OCI-LY3 (cell line): ENCODE measurements around the gene SNTG2.
A peak's percentile ranks its signal among the peaks of the same experiment; 100 is the strongest.
"Not testable (repeated sequence)": the region's sequence is repeated elsewhere in the genome, so short reads cannot be mapped to it uniquely, and the experiment has no call there.

ENCODE experiments used
- H2AFZ ChIP-seq: fragments of 200-600, 300-600 bp; shearing (Covaris generic); 2 replicates; pipeline ENCODE4 v1.6.0; 2014; ENCODE audit warnings: antibody characterized with exemption, low read depth, low read length
- H3K27ac ChIP-seq: fragments of 200-600, 300-600 bp; sonication (generic); 2 replicates; pipeline ENCODE4 v1.5.1; 2014; ENCODE audit warnings: mild to moderate bottlenecking, low read length, moderate library complexity, mixed read lengths
- H3K27me3 ChIP-seq: fragments of 200-600, 300-600 bp; sonication (generic); 2 replicates; pipeline ENCODE4 v1.6.1; 2014; ENCODE audit warnings: low read depth, low read length, mixed read lengths
- H3K36me3 ChIP-seq: fragments of 200-600, 300-600 bp; sonication (generic); replicated peaks from 2 replicates; pipeline ENCODE3; 2014; ENCODE audit warnings: low read depth, low read length, mixed read lengths
- H3K4me1 ChIP-seq: fragments of 300-600, 200-600 bp; sonication (generic); 2 replicates; pipeline ENCODE4 v1.6.1; 2014; ENCODE audit warnings: low read length, mixed read lengths
- H3K4me2 ChIP-seq: fragments of 200-600, 300-600 bp; sonication (generic); 2 replicates; pipeline ENCODE4 v1.6.1; 2014; ENCODE audit warnings: low read length, mixed read lengths
- H3K4me3 ChIP-seq: fragments of 300-600, 200-600 bp; sonication (generic); 2 replicates; pipeline ENCODE4 v1.5.1; 2014; ENCODE audit warnings: antibody characterized with exemption, mild to moderate bottlenecking, low read length, moderate library complexity
- H3K79me2 ChIP-seq: fragments of 300-600, 200-600 bp; shearing (Covaris generic); 2 replicates; pipeline ENCODE4 v1.6.1; 2014; ENCODE audit warnings: mild to moderate bottlenecking, low read length, mixed read lengths
- H3K9ac ChIP-seq: fragments of 300-600, 200-600 bp; shearing (Covaris generic); 2 replicates; pipeline ENCODE4 v1.6.0; 2014; ENCODE audit warnings: mild to moderate bottlenecking, low read length, moderate library complexity
- H3K9me3 ChIP-seq: fragments of 200-600, 300-600 bp; shearing (Covaris generic); 2 replicates; pipeline ENCODE4 v1.6.1; 2014; ENCODE audit warnings: low read length, mixed read lengths; ENCODE audit not compliant: insufficient read depth
- H4K20me1 ChIP-seq: fragments of 200-600, 300-600 bp; sonication (generic); 2 replicates; pipeline ENCODE4 v1.6.1; 2016; ENCODE audit warnings: low read length, mixed read lengths; ENCODE audit not compliant: insufficient read depth
- CTCF ChIP-seq: fragments of 200-600, 300-600 bp; sonication (generic); IDR thresholded peaks from 2 replicates; pipeline ENCODE4 v1.5.1; 2014; ENCODE audit warnings: antibody characterized with exemption, low read length, low read depth
- EZH2phosphoT487 ChIP-seq: fragments of 200-600 bp; shearing (Covaris generic); IDR thresholded peaks from 2 replicates; pipeline ENCODE4 v1.6.1; 2018; ENCODE audit warnings: antibody characterized with exemption, mixed run types, low read depth

SNTG2 gene

DNA sequence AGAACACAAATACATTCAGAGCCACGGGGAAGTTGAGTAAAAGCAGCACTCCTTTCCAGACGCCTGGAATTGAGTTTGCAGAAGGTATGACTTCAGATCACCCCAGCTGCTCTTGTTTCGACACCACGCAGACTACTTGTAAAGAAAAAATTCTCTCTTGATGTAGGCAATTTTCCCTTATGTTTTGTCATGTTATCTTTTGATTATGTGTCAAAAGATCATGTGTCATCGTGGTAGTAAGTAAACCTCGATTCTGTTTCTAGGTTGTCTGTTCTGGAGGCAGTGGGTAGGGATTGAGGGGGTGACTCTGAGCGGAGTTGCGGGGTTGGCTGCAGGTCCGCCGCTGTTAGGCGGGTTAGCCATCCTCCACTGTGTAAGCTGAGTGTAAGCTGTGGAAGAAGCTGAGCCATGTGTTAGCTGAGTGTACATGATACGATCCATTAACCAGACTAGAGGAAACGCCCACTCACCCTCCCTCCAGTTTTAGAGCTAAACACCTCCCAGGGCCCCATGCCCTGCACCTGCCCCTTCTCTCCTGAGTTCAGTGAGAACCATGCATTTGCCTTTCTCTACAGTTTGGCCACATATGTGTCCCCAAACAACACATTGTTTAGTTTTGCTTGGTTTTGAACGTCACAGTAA lies 181.8 kb downstream of the SNTG2 start:
- Histone ChIP-seq H3K27me3 (no peaks in the 10 kb centered on the region), H3K36me3 (no peaks in the 10 kb centered on the region), H4K20me1 (no peaks in the 10 kb centered on the region), H3K9me3 (no peaks in the 10 kb centered on the region), H3K27ac (no peak overlapping the region), H3K4me3 (no peak overlapping the region), H3K4me2 (no peak overlapping the region), H3K9ac (no peak overlapping the region), H3K79me2 (no peaks in the 10 kb centered on the region), H3K4me1 (no peaks in the 10 kb centered on the region), H2AFZ (no peak overlapping the region)
- TF ChIP-seq CTCF (no peak), EZH2phosphoT487 (no peak)

GRCh38 chr2:1133896-1134295 lies 183.2 kb downstream of the SNTG2 start:
- H3K4me1 ChIP-seq, H4K20me1 ChIP-seq, H3K9me3 ChIP-seq, H3K9ac ChIP-seq, H3K27ac ChIP-seq, H3K4me3 ChIP-seq, H2AFZ ChIP-seq, H3K27me3 ChIP-seq, H3K36me3 ChIP-seq, H3K79me2 ChIP-seq, H3K4me2 ChIP-seq: not testable (repeated sequence)

DNA sequence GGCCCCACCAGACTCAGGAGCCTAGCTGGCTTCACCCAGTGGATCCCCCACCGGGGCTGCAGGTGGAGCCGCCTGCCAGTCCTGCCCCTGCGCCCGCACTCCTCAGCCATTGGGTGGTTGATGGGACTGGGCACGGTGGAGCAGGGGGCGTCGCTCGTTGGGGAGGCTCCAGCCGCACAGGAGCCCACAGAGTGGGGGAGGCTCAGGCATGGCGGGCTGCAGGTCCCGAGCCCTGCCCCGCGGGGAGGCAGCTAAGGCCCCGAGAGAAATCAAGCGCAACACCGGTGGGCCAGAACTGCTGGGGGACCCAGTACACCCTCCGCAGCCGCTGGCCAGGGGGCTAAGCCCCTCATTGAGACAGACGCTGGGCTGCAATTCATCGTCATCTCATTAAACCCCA lies 184.0 kb downstream of the SNTG2 start:
- no peaks in the 10 kb centered on the region for H4K20me1 ChIP-seq
- H3K79me2 ChIP-seq = no peaks in the 10 kb centered on the region
- H3K9me3 ChIP-seq = no peaks in the 10 kb centered on the region
- H3K36me3 ChIP-seq = no peaks in the 10 kb centered on the region
- H3K4me1 ChIP-seq = no peaks in the 10 kb centered on the region
- H3K4me3 ChIP-seq = no peak overlapping the region
- no peak overlapping the region for H3K27ac ChIP-seq
- H3K4me2 ChIP-seq = no peak overlapping the region
- H3K9ac ChIP-seq = no peak overlapping the region
- TF ChIP-seq EZH2phosphoT487 (no peak), CTCF (no peak)
- H3K27me3 ChIP-seq = no peaks in the 10 kb centered on the region
- no peak overlapping the region for H2AFZ ChIP-seq

GRCh38 chr2:1136067-1136466 lies 185.4 kb downstream of the SNTG2 start:
- H4K20me1 ChIP-seq = no peaks in the 10 kb centered on the region

More at GRCh38 chr2:1136067-1136466, 185.4 kb downstream of the SNTG2 start:
- H3K79me2 ChIP-seq = no peaks in the 10 kb centered on the region
- H3K9ac ChIP-seq = no peak overlapping the region
- no peak overlapping the region for H3K27ac ChIP-seq
- no peaks in the 10 kb centered on the region for H3K9me3 ChIP-seq
- no peak overlapping the region for H3K4me3 ChIP-seq
- no peak overlapping the region for H3K4me2 ChIP-seq
- H2AFZ ChIP-seq = no peak overlapping the region
- H3K36me3 ChIP-seq = no peaks in the 10 kb centered on the region
- H3K4me1 ChIP-seq = no peaks in the 10 kb centered on the region
- TF ChIP-seq EZH2phosphoT487 (no peak), CTCF (peak; percentile 38; the same call in 1 of the 2 replicates)
- H3K27me3 ChIP-seq = no peaks in the 10 kb centered on the region
